ENCODE results near the gene ZGPAT.
A peak's percentile ranks its signal among the peaks of the same experiment; 100 is the strongest.

Gene ZGPAT

DNA sequence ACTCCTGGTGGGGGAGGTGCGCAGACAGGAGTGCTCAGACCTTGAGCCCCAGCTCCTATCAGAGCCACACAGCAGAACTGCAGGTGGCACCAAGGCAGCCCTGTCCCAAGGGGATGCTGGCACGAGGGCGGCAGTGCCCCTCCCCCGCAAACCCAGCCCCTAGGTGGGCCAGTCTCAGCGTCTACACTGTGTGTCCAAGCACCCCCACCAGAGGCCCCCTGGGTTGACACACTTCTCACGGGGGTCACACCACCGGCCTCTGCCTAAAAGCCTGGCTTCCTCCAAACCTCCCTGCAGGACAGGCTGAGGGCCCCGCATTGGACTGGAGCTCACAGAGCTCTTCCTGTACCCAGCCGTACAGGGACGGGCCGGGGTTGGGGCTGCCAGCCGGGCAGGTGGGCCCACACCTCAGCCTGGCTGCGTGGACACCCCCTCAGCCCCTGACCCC, 39.8 kb downstream of the ZGPAT start:
- no peak for DNase-seq

DNA sequence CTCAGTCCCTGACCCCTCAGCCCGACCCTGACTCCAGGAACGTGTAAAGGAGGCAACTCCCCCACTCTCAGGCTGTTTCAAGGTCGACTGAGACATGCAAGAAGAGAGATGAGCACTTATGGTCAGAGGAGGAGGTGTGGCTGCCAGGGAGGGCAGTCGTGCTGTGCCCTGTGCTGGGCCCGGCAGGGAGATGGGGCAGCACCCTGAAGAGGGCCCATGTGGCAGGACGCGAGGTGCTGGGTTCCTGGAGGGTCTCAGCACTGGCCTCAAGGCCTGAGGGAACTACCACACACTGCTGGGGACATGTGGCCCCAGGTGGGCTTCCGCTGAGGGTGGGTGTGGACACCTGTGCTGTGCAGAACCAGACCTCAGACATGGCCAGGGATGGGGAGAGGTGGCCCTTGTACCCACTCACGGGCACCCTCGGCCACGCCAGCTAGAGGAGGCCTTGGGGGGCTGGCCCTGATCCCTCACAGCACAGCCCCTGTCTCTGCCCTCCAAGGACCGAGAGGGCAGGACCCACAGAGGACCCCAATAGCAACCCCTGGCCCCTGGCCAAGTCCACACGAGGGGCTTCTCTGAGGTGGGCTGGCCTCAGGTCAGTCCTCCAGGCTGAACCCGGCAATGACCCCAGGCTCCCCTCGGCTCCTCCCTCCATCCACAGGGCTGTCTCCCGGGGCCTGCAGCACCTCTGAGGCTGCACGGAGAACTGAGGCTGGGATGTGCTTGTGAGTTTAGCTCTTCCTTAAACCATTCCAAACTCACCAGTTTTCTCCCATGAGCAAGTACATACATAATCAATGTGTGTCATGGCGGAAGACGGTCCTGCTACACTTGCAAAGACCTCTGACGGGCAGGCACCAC, 40.5 kb downstream of the ZGPAT start:
- DNase-seq: no peak

DNA sequence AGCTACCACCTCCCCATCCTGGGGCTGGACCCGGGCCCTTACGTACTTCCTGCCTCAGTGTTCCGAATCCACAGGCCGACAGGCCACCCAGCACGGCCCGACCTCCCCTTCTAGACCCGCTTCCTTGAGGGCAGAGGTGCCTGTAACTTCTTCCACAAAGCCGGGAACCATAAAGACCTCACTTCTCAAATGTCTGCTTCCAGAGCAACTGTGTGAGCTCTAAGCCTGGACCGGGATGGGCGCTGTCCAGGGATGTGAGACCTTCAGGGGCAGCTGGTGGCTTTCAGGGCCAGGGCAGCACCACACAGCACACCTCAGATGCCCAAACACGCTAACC, 41.1 kb downstream of the ZGPAT start:
- DNase-seq: no peak

DNA sequence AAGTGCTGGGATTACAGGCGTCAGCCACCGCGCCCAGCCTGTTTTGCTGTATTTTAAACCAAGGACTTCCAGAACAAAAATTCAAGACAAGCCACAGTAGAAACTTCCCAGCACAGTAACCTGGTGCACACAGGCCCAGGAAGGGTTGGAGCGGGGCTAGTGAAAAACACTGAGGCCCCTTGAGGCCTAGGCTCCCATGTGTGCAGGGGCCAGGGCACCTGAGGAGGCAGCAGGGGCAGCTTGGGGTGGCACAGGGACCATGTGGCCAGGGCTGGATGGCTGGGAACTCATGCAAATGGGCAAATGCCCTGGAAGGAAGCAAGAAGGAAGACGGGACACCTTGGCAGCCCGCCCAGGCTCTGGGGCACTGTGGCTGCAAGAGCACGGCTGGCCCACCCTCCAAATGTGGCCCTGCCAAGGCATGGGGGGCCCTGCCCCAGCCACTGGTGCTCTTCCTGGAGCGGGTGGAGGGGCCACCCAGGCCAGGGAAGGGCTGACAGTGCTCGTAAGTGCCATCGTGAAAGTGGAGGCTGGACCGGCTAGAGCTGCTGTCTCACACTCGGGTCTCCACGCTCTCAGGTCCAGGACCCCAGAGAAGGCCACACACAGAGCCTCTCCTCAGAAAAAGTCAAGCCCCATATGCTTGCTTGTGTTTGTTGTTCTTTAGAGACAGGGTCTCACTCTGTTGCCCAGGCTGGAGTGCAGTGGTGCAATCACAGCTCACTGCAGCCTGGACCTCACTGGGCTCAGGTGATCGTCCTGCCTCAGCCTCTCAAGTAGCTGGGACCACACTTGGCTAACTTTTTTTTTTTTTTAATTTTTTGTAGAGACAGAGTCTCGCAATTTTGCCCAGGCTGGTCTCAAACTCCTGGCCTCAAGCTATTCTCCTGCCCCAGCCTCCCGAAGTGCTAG, 42.0 kb downstream of the ZGPAT start:
- DNase-seq: no peak

GRCh38 chr20:63750807-63751470, 43.1 kb downstream of the ZGPAT start:
- DNase-seq: peak; percentile 47 to 70

DNA sequence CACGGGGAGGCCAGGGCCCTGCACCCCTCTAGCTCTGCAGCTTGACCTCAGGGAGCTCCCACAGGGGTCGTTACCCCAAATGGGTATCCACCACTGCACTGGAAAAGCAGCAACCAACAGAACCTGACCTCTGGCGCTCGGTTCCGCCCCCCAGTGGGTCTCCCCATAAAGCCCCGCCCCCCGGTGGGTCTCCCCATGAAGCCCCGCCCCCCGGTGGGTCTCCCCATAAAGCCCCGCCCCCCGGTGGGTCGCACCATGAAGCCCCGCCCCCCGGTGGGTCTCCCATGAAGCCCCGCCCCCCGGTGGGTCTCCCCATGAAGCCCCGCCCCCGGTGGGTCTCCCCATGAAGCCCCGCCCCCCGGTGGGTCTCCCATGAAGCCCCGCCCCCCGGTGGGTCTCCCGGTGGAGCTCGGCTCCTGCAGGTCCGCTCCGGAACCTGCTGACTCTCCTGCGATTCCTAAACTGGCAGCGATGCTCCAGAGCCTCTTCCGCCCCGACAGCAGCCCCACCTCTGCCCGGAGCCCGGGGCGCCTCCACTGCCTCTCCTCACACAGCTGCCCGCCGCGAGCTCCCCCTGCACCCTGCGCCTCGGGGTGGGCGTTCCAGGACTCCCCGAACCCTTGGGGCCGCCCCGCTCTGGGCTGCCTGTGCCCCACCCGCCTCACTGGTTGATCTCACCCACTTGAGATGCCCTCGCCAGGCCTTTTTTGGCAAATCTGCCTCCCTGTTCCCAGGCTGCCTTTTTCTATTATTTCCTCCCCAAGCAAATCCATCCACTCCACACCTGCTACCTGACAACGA, 43.8 kb downstream of the ZGPAT start:
- peak in 1 of 2 donors; percentile 31 for DNase-seq

GRCh38 chr20:63752411-63753101, 44.7 kb downstream of the ZGPAT start:
- DNase-seq: no peak

DNA sequence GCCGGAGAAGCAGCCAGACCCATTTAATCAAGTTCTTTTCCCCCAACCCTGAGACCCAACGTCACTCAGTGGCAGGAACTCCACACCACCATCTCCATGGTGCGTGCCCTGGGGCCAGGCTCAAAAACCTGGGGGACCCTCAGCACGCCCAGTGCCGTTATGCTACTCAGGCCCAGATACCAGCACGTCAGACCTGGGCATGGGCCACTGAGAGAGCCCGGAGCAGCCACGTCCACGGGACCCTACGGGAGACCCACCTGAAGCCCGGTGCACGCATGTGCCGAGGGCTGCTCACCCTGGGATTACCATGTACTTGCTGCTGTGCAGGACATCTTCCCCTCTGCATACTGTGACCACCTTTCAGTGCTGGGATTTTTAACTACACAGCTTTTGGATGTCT, 45.5 kb downstream of the ZGPAT start:
- DNase-seq: no peak

GRCh38 chr20:63754008-63754407, 46.2 kb downstream of the ZGPAT start:
- no peak for DNase-seq

GRCh38 chr20:63755933-63756647, 48.3 kb downstream of the ZGPAT start:
- no peak for DNase-seq

DNA sequence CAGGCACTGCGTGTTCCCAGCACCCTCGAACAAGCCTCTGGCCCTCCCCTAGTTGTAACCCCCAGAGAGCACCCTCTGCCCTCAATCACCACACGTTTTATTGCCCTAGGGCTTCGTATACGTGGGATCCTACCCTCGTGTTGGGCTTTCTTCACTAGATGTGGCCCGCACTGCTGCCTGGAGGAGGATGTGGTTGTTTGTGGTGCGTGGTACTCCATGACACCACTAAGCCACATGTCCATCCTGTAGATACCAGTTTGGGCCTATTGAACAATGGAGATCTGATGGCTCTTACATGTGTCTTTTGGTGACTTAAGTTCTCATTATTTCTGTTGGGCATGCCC, 48.8 kb downstream of the ZGPAT start:
- DNase-seq: peak in 1 of 2 donors; percentile 43

- DNase-seq: no peak
Measured at GRCh38 chr20:63758152-63758551, 50.3 kb downstream of the ZGPAT start.

DNA sequence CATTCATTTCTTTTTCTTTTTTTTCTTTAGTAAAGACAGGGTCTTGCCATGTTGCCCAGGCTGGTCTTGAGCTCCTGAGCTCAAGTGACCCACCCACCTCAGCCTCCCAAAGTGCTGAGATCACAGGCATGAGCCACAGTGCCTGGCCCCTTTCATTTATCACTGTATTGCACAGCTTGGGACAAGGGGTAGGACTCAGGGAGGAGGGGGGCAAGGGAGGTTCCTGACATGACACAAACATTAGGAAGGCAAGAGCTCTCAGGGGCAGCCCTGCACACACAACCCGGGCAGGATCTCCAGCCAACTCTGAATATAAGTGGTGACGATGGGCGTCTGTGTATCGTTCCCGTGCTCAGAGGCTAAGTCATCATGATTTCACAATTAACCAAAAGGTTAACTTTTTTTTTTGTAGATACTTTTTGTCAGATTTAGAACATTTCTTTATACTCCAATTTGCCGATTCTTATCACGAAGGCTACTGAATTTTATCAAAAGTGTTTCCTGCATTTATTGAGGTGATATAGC, 51.6 kb downstream of the ZGPAT start:
- no peak for DNase-seq

- DNase-seq: no peak
Measured at GRCh38 chr20:63765082-63765873, 57.4 kb downstream of the ZGPAT start.

DNA sequence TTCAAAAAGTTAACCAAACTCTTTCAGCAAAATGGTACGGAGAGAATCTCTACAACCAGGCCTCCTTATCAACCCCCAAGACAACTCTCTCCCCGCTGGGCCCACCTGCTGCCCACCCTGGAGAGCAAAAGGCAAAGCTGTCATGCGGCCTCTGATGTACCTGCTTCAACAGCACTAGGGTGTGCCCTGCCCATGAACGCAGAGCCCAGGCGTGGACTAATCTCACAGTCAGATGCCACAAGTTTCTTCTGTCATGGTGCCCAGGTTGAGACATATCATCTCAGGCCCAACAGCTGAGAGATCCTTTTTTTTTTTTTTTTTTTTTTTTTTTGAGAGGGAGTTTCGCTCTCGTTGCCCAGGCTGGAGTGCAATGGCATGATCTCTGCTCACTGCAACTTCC, 58.1 kb downstream of the ZGPAT start:
- DNase-seq: no peak

GRCh38 chr20:63766695-63767426, 59.0 kb downstream of the ZGPAT start:
- DNase-seq: no peak

DNA sequence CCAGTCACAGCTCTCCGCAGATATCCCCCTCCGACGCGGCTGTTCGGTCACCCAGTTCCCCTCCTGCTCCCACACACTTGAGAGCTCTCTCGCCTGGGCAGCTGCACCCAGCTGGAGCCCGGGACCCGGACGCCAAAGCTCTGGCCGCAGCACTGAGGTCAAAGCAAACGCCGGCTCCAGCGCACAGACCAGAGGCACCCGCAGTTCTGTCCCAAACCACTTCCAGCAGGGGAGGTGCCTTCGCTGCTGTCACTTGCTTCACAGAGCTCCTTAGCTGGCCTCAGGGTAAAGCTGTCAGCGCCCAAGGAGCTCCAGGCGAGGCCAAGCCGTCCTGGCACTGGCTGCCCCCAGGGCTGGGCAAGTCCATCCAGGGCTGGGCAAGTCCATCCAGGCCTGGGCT, 59.6 kb downstream of the ZGPAT start:
- DNase-seq: no peak

DNA sequence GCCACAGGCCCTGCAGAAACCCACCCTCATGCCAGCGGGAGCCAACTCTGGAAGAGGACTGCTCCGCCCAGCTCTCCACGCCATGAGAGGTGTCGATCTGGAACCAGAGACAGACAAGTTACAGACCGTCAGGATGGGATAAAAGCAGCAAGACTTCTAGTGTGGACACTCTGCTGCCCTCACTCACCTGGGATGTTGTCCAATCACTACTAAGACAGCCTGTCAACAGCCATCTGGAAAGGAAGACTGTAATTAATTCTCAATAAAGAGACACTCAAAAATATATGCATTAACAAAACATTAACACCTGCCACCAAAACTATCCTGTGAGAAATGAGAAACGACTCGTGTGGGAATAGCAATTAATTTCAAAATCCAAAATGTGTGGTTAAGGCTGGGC, 60.0 kb downstream of the ZGPAT start:
- DNase-seq: no peak

Data from CD4-positive, alpha-beta T cell treated with Interferon alpha-2 for 1 hour (primary cell).